Measurements from ENCODE around the gene TMEM167A. TPM values are rescaled to one million over a fixed set of nuclear protein-coding genes. Genes with fewer than 3 reads are reported as not detected.

The TMEM167A gene
- total and polyA plus RNA-seq, 2 of the 8 experiments (the other 6 are each of a cell fraction or from before 2014, with no cell fraction given) = 50.6 to 178 TPM

GRCh38 chr5:83050723-83051340 lies 26.4 kb downstream of the TMEM167A start:
- Histone ChIP-seq H3K14ac (ENCODE audit: insufficient read length) (no peak overlapping the region), H3K23ac (ENCODE audit: insufficient read length) (no peak overlapping the region), H3K27me3 (replicated peaks in 1 of 4; ENCODE audit: control insufficient read depth in 3 of 4, extremely low read depth in 1 of 4, insufficient read depth in 3 of 4, low read length in 3 of 4) (no peaks in the 10 kb centered on the region), H3K9me3 (ENCODE audit: insufficient read depth in 2 of 2, low read depth in 1 of 2, low read length in 1 of 2) (no peaks in the 10 kb centered on the region), H2BK12ac (ENCODE audit: low read depth, low read length) (no peak overlapping the region), H3K4me1 (replicated peaks in 1 of 4; ENCODE audit: control insufficient read depth in 3 of 4, insufficient read depth in 4 of 4, low read length in 3 of 4) (no peaks in the 10 kb centered on the region), H3K9ac (replicated peaks in 1 of 4; ENCODE audit: extremely low read depth in 1 of 4, low read depth in 3 of 4, low read length in 3 of 4) (no peak overlapping the region), H3K79me2 (ENCODE audit: control insufficient read depth in 1 of 2, insufficient read depth in 2 of 2, low read length in 2 of 2) (no peaks in the 10 kb centered on the region), H2AFZ (ENCODE audit: low read length) (no peak overlapping the region), H3K4ac (replicated peaks; ENCODE audit: insufficient read length, low read depth, low read length) (no peak overlapping the region), H3K4me3 (ENCODE audit: extremely low read depth in 1 of 4, insufficient read depth in 2 of 4, low read depth in 3 of 4, low read length in 4 of 4) (no peak overlapping the region), H4K5ac (ENCODE audit: insufficient read length, low read depth, low read length) (no peak overlapping the region), H2BK15ac (ENCODE audit: low read length) (no peak overlapping the region), H3K18ac (ENCODE audit: extremely low read depth, low read length) (no peak overlapping the region), H2AK5ac (ENCODE audit: low read depth, low read length) (no peak overlapping the region), H3K79me1 (ENCODE audit: low read depth, low read length) (no peaks in the 10 kb centered on the region), H4K8ac (ENCODE audit: extremely low read depth, insufficient read depth, low read length) (no peak overlapping the region), H3K23me2 (ENCODE audit: low read depth, low read length) (no peaks in the 10 kb centered on the region), H3K4me2 (ENCODE audit: insufficient read depth in 1 of 2, low read depth in 2 of 2, low read length in 2 of 2) (no peak overlapping the region), H3K27ac (ENCODE audit: low read depth, low read length) (no peak overlapping the region), H2BK20ac (ENCODE audit: low read length) (no peak overlapping the region), H4K20me1 (replicated peaks in 1 of 2; ENCODE audit: control insufficient read depth in 1 of 2, insufficient read depth in 2 of 2, low read length in 2 of 2) (no peaks in the 10 kb centered on the region), H2BK120ac (replicated peaks; ENCODE audit: low read depth, low read length) (no peak overlapping the region), H3K56ac (replicated peaks; ENCODE audit: insufficient read length, low read depth, low read length) (no peak overlapping the region), H3K36me3 (ENCODE audit: control insufficient read depth in 2 of 4, insufficient read depth in 4 of 4, low read length in 3 of 4) (peaks cover 0 to 13% (median 4%) of the 10 kb centered on the region in 4 experiments; a peak in 3 of 8 replicates), H4K91ac (replicated peaks; ENCODE audit: insufficient read length, low read length) (no peak overlapping the region), H2BK5ac (ENCODE audit: low read depth, low read length) (no peak overlapping the region)
- ChIA-PET POLR2A (ENCODE audit: partially characterized antibody) (interaction anchor here (0.9 to 1.5 kb wide), 4 partner anchors 9 to 27 kb away, joined by 4 to 10 read pairs (median 6); partner anchors contain the start of genes TMEM167A and XRCC4), CTCF (ENCODE audit: partially characterized antibody) (interaction anchor here (0.6 to 1.2 kb wide), 3 partner anchors 9 to 682 kb away, joined by 3 read pairs; no protein-coding TSS in a partner anchor)
- WGBS, 2 experiments (ENCODE audit: extremely low coverage in 1 of 2, insufficient coverage in 1 of 2, insufficient read length in 1 of 2, insufficient replicate concordance in 2 of 2, low coverage in 1 of 2, low lambda C conversion rate in 2 of 2, missing lambda C conversion rate in 1 of 2) = 91% methylated on average over 4 of the region's 4 CpGs; no CpG with 5 or more reads in 1 of the 2 experiments
- no peak for FAIRE-seq
- DNase-seq (ENCODE audit: low read depth in 1 of 2, low spot score in 2 of 2) = no peak
- TF ChIP-seq RBBP5 (IDR thresholded peaks at IDR 0.05; ENCODE audit: borderline replicate concordance, low read depth, low read length) (no peak), ATF2 (IDR thresholded peaks at IDR 0.05; ENCODE audit: low read length) (no peak), CTCF (IDR thresholded peaks at IDR 0.05; ENCODE audit: control extremely low read depth in 1 of 3, insufficient read depth in 1 of 3, low read depth in 1 of 3, low read length in 3 of 3) (no peak), CBX8 (IDR thresholded peaks at IDR 0.05; ENCODE audit: borderline replicate concordance, low read depth, low read length) (no peak), POLR2A (IDR thresholded peaks at IDR 0.05; ENCODE audit: control extremely low read depth in 1 of 2, low read depth in 2 of 2, low read length in 2 of 2) (no peak), CREB1 (IDR thresholded peaks at IDR 0.05) (no peak), KDM4A (IDR thresholded peaks at IDR 0.05; ENCODE audit: low read depth, low read length, severe bottlenecking) (no peak), NRF1 (IDR thresholded peaks at IDR 0.05; ENCODE audit: low read depth, low read length) (no peak), SUZ12 (IDR thresholded peaks at IDR 0.05; ENCODE audit: low read length) (no peak)

All from H1 (cell line).